Stimulated activated CD4-positive, alpha-beta T cell treated with anti-CD3 and anti-CD28 coated beads, Interleukin-2, amount 100 ng/mL, for 4 hours (primary cell): ENCODE results near the gene PAGE2.
"Not testable (repeated sequence)": the region's sequence is repeated elsewhere in the genome, so short reads cannot be mapped to it uniquely, and the experiment has no call there.

Source experiments
- DNase-seq: peaks from one replicate; pipeline ENCODE4 v3.0.0-alpha.2; 2020; ENCODE audit warnings: low read depth

PAGE2 gene

GRCh38 chrX:55088795-55089489 lies at the start of gene PAGE2:
PAGE2 (plus strand) TSS chrX:55089018; CDS start chrX:55090021, 1,003 bp downstream.
- DNase-seq, result no peak

DNA sequence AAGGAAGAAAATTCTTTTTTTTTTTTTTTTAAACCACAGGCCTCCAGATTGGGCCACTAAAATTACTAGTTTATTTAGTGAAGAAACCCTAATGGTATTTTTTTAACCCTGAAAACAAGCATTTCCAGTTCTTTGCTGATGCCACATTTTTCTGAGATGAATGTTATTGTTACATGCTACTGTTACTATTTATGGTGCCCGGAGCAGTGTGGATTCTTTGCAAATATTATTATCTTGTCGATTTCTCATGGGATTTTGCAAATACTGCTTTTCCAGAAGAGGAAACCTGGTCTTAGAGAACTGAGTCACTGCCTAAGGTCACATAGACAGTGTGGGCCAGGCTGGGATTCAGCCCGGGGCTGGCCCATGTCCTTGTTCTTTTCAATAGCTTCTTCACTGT lies 49.3 kb upstream of the PAGE2 start:
- no peak for DNase-seq

DNA sequence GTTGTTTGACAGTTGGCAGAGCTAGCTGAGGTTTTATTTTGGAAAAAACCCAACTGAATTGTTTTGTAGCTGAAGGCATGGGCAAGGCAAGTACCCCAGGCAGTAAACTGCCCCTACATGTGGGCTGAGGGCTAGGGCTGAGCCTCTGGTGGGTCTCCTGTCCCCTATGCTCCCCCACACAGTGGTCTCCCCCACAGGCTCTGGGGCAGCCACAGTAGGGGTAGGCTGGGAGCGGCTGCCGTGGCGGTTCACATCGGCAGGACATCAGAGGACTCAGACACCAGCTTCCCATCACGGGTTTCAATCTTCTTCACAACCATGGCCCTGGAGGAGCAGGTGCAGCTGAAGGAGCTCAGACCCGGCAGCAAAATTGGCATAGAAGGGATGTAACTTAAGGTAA lies 47.3 kb upstream of the PAGE2 start:
- no peak for DNase-seq

GRCh38 chrX:55050599-55050998 lies 38.2 kb upstream of the PAGE2 start:
- DNase-seq, result not testable (repeated sequence)

DNA sequence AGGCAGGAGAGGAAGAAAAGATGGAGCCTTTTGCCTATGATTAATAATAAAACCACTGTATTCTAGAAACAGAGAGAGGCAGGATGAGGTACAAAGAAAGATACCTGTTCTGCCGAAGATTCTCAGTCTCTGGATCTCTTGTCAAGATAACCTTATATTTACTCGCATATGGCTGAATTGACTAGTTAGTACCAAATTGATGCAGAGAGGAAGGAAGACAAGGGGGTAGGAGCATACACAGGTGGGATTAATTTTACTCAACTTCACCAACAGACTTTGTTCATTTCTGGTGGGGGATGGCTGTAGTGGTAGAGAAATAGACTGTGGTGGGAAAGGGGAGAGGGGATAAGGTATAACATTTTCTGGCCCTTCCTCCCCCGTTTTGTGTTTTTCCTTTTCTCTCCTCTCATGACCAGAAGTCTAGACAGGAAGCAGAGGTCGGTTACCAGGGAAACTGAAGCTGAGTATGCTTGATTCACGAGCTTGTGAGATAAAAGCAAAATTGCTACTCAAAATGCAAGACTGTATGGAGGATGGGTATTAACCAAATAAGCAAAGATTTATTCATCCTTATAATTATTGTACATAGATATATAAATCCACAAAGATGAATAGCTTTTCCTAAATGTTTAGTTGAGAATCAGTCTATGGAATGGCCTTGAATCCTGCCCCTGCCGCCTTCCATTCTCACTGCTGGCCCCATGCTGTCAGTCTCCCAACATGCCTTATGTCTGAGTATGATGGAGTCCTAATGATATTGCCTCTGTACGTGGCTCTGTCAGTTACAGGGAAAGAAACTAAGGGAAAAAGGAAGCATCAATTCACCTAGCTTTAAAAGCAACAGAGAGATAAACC lies 31.8 kb upstream of the PAGE2 start:
- peak; percentile 6 for DNase-seq

DNA sequence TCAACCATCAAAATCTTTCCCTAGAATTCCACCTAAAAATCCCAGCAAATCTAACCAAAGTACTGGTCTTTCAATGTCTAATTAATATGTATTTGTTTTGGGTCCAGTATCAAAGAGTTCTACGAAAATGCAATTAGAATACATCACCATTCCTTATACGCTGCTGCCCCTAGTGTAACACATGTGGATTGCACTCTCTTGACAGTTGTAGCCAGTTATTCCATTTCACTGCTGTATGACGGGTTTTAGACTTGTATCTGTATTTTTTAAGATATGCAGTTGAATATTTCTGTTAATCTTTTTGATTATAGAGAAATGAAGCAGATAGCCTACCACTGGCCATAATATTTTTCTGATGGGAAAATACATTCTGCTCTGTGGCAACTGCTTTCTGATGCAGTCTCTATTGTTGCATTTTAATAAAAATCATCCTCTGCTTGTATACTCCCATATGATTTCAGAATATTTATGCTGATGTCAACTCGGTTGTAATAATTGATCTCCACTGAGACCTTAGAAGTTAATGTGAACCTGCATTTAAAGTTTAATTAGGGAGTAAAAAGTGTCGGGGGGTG lies 31.1 kb upstream of the PAGE2 start:
- DNase-seq, result peak; percentile 6

DNA sequence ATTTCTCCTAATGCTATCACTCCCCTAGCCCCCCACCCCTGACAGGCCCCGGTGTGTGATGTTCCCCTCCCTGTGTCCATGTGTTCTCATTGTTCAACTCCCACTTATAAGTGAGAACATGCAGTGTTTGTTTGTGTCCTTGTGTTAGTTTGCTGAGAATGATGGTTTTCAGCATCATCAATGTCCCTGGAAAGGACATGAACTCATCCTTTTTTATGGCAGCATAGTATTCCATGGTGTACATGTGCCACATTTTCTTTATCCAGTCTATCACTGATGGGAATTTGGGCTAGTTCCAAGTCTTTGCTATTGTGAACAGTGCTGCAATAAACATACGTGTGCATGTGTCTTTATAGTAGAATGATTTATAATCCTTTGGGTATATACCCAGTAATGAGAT lies 21.6 kb upstream of the PAGE2 start:
- not testable (repeated sequence) for DNase-seq

GRCh38 chrX:55072286-55072685 lies 16.5 kb upstream of the PAGE2 start:
- DNase-seq, result no peak

DNA sequence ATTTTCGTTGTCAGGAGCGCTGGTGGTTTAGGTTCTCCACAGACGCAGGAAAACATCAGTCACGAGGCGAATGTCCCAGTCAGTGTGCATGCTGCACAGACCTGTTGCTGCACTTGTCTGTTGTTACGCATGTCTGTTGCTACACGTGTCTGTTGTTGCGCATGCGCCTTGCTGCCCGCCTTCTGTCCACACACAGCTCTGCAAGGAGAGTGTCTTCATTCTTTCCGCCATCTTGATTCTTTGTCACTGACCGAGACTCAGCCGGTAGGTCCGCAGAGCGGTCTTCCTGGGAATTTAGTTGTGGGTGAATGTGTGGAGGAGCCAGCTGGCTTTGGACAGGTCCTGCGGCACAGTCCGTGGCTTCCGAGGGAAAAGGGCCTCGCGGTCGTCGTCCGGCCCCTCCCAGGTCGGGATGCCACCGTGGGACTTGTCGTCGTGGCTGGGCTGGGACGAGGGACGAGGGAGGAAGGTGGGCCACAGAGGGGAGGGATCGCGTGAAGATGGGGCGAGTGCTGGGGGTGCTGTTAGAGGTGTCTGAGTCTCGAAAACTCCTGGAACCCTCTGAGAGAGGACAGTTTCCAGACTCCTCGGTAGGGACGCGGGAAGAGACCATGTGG lies 13.9 kb upstream of the PAGE2 start, which contains the start of gene PAGE2B:
Gene PAGE2B, plus strand, starts transcription at position 180 of the 617 bp plus-strand sequence. CDS start 1,012 bp downstream, outside the sequence.
- no peak for DNase-seq

- DNase-seq, result no peak
These were observed 9.9 kb downstream of the PAGE2 start for GRCh38 chrX:55098691-55099090.

GRCh38 chrX:55099162-55099561 lies 10.3 kb downstream of the PAGE2 start:
- DNase-seq, result no peak

DNA sequence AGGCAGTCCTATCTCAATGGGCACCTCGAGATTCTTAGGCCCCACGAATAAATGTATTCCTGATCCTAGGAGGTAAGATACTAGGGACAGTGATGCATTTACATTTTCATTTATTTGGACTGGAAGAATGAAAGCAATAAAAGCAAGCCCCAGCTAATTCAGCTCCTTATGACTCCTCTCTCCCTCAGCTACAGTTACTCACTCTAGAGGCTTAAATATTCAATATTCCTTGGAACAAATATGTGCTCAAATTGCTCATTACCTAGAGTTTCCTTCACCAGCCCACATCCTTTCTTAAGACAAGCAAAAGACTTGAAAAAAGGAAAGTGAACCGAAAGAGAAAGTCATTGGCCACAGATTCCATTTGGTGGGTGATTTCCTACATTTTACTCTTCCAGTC lies 13.9 kb downstream of the PAGE2 start:
- no peak for DNase-seq

DNA sequence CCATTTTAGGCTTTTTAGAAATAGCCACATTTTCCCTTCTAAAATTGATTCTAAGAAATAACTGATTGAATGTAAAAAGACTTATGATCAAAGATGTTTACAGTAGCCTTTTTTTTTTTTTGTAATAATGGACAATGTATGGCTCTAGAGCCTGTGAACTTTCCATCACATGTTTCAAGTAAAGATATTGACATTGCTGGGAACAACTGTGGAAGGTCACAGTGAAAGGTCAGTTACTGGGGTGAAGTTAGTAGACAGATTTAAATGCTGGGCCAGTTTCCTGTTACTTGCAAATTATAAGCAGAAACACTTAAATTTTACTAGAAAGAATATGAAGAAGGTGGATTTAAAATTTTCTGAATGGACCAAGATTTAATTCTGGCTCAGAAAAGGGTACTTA lies 18.4 kb downstream of the PAGE2 start:
- no peak for DNase-seq

DNA sequence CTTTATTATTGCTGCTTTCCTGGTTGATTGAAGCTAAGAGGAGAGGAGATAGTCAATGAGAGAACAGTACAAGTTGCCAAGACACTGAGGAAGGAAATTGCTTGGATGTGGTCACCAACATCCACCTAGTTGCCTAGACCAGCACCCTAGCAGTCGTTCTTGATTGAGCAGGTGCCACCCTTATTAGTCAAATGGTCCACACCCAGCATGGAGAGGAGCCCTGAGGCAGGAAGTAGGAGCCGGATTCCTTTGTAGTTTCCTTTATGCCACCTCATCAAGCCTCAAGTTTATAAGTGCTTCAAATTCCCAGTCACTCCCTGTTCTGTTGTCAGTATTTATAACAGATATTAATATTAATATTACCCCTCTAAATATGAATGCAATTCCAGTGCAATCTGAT lies 19.1 kb downstream of the PAGE2 start:
- no peak for DNase-seq

GRCh38 chrX:55109306-55109705 lies 20.5 kb downstream of the PAGE2 start:
- no peak for DNase-seq

DNA sequence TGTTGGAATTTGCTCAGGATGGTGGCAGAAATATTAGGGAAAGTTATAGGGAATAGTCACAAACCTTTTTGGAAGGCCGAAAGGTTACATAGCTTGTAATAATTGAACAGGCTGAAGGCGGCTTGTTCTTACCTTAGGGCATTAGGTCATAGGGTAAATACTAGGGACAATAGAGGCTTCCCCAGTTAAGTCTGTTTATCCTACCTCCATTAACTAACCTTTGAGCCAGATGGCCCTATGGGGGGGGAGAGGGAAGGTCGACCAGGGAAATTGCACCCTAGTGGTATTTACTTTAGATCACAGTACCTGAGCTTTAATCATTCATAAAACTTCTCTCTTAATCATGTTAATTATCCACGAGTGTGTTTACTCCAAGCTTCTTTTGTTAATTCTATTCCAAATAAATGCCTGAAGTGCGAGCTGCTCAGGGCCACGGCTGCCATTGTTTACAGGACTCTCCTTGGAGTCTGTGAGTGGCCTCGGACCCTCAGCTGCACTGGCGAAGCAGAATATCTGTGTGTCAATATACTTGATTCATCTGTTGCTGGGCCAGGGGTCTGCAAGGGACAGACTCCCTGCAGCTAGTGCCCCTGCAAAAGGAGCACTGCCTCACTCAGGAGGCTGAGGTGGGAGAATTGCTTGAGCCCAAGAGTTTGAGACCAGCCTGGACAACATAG lies 22.9 kb downstream of the PAGE2 start:
- DNase-seq, result no peak

- not testable (repeated sequence) for DNase-seq
These were observed 27.8 kb downstream of the PAGE2 start for GRCh38 chrX:55116589-55116988.

- DNase-seq, result no peak
These were observed 29.8 kb downstream of the PAGE2 start for GRCh38 chrX:55118574-55118973.

GRCh38 chrX:55119271-55119670 lies 30.5 kb downstream of the PAGE2 start:
- DNase-seq, result no peak

DNA sequence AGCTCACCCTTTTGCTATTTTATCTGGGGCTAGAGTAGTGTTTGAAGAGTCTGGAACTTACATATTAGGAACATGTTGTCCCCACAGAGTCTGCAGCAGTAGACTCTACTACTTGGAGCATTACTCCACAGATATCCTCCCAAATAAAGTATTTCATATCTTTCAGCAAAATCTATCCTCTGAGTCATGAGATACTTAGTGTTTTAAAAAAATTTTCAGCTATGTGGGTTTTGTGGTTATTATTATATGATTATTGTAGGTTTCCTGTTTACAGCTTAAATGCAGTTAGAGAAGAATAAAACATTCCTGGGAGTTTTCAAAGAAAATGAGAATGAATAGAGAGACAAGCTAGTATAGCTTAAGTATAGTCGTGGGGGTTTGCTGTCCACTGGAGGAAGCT lies 30.9 kb downstream of the PAGE2 start:
- no peak for DNase-seq

- DNase-seq, result no peak
These were observed 32.0 kb downstream of the PAGE2 start for GRCh38 chrX:55120761-55121358.
